K562 (cell line): ENCODE results near the gene NARF. TPM values are rescaled to one million over a fixed set of nuclear protein-coding genes. Genes with fewer than 3 reads are reported as not detected.

Experiments
- SMARCA4 ChIP-seq: fragments of 450-650 bp; IDR thresholded peaks from 2 replicates; pipeline ENCODE4 v1.6.1; 2016
- SMC3 ChIP-seq: conservative IDR thresholded peaks from 2 replicates; pipeline ENCODE4 v1.6.1; 2011; ENCODE audit warnings: low read depth, low read length, improper control_type of control experiment; ENCODE audit not compliant: insufficient read depth
- ZNF318 ChIP-seq, 2 experiments: fragments of 450-650 bp; IDR thresholded peaks; 2 replicates each; pipeline ENCODE4 v1.6.1; 2016; ENCODE audit warnings: mild to moderate bottlenecking in 2 of 2, borderline replicate concordance in 1 of 2, low read depth in 1 of 2, moderate library complexity in 1 of 2
- polyA plus RNA-seq, 8 experiments: library from polyadenylated mRNA; depleted of rRNA in 4 of 8; stranded (reverse) in 5 of 8; unstranded in 3 of 8; fragments of >200 nt; fragmentation: Nextera tagmentation in 2 of 8; fragmentation: Illumina TruSeq in 1 of 8; extraction: Ambion mirVana in 2 of 8; extraction: Trizol in 1 of 8; gene quantifications; 2 replicates each; pipeline versions ENCODE4 v1.2.1 to v1.2.3, GENCODE V29; 2011 to 2014; ENCODE audit warnings: inconsistent platforms in 1 of 8, missing spikeins in 1 of 8
- total RNA-seq, 7 experiments: library from RNA; depleted of rRNA in 6 of 7; stranded (reverse); fragments of >200 nt in 6 of 7; fragmentation: Illumina TruSeq in 2 of 7; extraction: Trizol in 2 of 7; gene quantifications; 2 replicates each; pipeline versions ENCODE4 v1.2.1 to v1.2.3, GENCODE V29; 2011 to 2021; ENCODE audit warnings: low replicate concordance in 1 of 7

The NARF gene
- total and polyA plus RNA-seq, 9 of the 15 experiments (the other 6 are each of a cell fraction or from before 2014, with no cell fraction given) = 60.4 to 423 (median 132) TPM

DNA sequence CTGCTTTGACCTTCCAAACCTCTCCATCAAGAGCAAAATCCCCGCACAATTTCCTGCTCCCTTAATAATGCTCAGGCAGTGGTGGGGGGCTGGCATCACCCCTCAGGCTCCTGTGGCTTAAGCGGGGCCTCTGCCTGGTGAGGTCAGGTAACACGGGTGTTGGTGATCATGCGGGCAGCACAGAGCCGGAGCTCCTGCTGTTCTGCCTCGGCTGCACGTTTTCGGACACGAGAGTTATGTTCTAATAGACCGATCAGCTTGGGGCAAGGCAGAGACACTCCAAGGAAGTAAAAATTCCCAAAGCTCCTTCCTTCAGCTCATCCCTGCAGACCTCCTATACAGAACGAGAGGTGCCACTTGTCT is 6.0 kb downstream of the NARF start (continued):
- TF ChIP-seq ZNF318 (IDR thresholded peaks at IDR 0.05; ENCODE audit: borderline replicate concordance in 1 of 2, low read depth in 1 of 2) (no peak), SMARCA4 (no peak), SMC3 (no peak)
